ENCODE results near the gene ARHGAP24.
"Not testable (repeated sequence)": the region's sequence is repeated elsewhere in the genome, so short reads cannot be mapped to it uniquely, and the experiment has no call there.

Gene ARHGAP24

DNA sequence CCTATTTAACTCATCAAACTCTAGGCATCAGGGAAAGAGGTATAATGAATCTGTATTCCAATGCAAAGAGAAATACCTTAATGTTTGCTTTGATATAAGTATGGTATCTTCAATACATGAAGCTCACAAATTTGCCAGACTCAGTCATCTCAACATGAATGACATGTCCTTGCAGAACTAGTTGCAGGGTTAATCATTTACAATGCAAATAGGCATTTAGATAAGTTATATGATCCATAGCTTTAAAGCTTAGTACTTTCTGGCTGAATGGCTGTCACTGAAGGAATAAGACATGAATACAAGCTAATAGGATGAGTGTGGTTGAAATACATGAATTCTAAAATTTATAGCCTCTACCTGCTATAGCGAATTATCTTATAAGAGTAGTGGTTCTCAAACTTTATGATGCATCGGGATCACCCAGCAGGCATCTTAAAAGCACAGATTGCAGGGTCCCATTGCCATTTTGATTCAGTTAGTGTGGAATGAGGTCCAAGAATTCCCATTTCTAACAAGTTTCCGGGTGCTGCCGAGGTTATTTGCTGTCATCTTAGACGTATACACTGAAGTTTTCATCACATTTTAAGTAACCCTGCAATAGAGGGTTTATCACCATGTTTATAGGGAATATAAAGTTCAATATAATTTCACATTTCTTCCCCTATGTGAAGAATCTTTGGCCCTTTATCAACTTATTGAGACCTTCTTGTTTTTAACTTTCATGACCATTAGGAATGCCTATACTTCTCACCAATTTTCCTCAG lies 439.2 kb downstream of the ARHGAP24 start:
- no peak for DNase-seq (ENCODE audit: low read depth in 3 of 3)

DNA sequence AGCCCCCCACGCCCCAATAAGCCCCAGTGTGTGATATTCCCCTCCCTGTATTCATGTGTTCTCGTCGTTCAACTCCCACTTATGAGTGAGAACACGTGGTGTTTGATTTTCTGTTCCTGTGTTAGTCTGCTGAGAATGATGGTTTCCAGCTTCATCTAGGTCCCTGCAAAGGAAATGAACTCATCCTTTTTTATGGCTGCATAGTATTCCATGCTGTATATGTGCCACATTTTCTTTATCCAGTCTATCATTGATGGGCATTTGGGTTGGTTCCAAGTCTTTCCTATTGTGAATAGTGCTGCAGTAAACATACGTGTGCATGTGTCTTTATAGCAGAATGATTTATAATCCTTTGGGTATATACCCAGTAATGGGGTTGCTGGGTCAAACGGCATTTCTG lies 440.6 kb downstream of the ARHGAP24 start:
- not testable (repeated sequence) for DNase-seq (ENCODE audit: low read depth in 3 of 3)

DNA sequence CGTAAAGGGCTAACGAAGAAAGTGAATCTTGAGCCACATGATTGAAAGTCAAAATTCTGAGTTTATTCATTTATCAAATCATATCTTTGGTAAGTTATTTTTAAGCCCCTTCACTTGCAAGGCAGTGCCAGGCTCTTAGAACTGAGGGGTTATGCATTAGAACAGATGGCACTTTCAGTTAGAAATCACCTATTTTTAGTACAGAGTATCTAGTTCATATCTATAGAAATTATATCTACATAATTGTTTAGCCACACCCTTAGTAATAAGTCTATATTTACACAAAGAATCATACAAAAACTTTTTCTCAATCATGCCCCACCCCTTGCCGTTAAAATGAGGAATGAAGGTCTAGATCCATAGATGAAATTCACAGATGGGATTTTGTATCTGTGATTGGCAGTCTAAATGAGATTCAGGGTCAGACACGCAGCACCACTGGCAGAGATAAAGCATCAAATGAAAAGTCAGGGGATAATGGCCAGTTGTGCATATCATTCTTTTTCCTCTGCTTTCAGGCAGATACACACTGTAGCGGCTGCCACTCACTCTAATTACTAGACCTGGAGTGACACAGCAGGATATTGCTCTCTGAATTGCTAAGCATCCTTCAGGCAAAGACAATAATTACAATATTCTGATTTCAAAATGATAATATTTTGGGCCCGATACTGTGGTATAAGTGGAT lies 444.4 kb downstream of the ARHGAP24 start:
- no peak for DNase-seq (ENCODE audit: low read depth in 3 of 3)

DNA sequence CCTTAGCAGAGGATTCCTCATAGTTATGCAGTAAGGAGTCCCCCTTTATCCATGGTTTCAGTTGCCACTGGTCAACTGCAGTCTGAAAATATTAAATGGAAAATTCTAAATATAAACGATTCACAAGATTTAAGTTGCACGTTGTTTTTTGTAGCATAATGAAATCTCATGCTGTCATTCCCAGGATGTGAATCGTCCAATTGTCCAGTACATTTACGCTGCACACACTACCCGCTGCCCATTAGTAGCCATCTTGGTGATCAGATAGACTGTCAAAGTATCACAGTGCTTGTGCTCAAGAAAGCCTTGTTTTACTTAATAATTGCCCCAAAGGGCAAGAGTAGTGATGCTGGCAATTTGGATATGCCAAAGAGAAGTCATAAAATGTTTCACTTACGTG lies 450.1 kb downstream of the ARHGAP24 start:
- no peak for DNase-seq (ENCODE audit: low read depth in 3 of 3)

DNA sequence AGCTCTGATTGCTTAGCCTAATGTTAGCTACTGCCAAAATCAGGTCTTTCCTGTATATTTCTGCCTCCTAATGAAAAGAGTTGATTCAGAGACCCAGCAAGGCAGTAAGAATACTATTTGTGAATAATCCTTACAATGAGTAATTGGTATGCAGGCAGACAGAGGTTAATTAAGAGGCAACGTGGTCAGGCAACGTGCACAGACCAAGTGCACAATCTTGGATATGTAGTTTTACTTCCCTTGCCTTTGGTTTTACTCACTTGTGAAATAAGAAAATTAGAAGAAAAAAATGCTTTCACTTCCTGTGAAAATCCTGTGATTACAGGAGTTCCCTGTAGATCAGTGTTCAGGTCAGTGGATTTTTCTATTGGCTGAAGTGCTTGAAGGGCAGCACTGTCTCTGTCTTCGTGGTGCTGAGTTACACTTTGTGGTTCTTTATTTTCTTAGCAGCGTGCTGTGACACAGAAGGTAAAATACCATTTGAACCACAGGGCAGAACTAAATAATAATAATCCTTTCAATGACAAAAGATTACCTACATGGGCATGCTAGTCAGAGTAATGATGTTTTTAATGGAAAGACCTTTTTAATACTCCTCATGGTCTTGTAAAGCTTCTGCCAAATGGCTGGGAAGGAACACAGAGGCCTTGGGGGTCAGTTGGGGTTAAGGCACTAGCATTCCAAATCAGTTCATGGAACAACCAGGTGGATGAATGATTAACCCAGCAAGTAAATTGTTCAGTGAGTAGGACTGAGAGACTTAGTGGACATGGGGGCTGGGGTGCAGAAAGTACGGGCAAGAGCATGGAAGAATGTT lies 454.0 kb downstream of the ARHGAP24 start:
- DNase-seq (ENCODE audit: low read depth in 3 of 3) = no peak

DNA sequence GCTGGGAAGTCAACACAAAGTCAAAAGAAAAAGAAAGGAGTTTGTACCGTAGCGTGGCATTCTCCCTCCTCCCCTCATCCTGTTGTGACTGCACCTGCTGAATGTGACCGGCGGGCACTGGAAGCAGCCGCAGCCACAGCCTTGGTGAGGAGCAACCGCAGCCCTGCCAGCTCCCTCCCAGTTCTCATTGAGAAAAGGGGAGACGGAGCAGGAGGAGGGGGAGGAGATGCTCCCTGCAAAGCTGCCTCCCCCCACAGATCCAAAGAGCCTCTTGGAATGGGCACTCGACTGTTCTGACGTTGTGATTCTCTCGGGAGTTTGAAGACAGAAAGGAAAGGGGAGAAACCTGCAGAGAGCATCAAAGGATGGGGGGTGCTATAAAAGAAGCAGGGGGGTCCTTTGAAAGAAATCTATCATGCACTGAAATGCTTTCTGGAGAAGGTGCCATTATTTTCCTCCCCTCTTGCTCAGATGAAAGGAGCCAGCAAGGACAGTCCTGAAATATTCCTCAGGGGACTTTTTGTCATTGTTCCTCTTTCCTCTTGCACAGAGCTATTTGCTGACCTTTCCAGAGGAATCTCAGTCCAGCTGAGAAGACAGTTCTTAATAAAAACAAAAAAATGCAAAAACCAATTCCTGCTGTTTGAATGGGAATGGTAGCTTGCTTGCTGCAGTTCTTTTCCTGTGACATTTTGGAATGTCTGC lies 455.2 kb downstream of the ARHGAP24 start:
- no peak for DNase-seq (ENCODE audit: low read depth in 3 of 3)

DNA sequence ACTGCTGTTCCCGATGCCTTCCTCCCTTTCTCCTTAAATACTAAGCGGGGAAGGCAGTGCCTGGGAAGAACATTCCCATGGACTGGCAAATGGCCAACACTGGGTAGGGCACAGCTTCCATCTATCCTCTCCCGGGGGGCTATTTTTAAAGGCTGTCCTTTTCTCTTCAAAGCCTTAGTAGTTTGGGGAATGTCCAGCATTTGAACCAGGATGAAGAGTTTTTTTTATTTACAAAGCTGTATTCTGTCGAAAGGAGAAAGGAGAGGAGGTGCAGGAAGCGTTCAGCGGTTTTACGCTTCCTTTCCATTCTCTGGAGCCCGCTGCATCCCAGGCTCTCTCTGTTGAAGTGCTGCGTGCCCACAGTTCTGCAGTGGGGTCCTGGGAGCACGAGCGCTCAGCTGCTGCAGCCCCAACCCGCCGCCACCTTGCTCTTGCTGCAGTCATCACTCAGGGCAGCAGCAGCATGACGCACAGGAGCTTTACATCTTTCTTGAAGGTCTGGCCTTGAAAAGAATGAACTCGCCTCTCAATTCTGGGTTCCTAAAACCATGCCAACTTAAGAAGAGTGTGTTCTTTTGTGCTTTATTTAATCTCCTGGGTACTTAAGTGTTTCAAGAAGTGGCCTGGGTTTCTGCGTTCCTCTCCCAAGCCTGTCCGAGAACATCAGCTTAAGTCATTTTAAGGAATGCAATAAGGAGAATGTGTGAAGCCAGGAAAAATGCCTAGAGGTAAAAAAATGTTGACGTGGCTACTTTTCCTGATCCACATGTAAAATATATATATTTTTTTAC lies 457.7 kb downstream of the ARHGAP24 start:
- no peak for DNase-seq (ENCODE audit: low read depth in 3 of 3)

DNA sequence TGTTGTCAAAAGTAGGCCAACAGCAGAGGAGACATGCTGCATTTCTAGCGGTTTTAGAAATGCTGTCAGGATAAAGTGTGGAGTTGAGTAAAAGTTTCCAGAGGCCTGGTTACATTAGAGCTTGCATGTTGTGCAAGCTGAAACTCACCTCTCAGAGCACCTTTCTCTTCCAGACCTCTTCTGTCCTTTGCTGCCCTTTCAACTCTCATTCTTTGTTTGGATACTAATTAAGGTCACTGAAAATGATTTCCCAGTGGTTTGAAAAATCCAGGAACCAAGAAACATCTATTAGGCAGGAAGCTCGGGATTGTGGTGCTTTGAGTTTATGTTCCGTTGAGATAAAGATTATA lies 458.3 kb downstream of the ARHGAP24 start:
- DNase-seq (ENCODE audit: low read depth in 3 of 3) = no peak

DNA sequence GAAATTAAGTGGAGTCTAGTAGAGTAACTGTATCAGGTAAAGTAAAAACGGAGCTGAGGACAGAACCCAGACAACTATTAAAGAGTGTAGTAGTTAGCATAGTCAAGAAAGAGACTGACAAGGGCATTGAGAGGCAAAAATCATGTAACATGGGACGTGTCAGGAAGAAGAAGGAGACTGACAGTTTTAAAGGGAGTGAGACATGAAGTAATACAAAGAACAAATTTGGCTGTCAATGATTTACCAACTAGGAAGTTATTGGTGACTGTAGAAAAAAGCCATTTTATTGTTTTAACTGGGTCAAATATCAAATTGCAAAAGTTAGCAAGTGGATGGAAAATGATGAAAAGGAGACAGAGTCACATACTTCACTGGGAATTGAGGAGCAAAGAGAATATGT lies 462.6 kb downstream of the ARHGAP24 start:
- DNase-seq (ENCODE audit: low read depth in 3 of 3) = no peak

DNA sequence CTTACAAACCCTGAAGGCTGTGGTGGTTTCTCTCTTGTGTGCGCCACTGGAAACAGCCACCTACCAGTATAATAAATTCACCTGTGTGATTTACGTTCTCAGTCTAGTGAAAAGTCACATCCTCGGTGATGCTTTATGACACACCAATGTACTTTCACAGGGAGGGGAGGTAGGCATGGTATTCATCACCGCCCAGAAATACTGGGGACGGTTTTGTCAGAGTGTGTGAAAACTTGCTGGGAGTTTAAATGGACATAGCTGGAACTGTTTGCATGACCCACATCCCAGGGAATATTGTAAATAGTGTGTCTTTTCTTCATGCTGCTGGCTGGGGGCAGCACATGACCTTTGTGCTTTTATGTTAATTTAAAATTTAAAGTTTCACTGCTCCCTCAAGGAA lies 463.1 kb downstream of the ARHGAP24 start:
- no peak for DNase-seq (ENCODE audit: low read depth in 3 of 3)

DNA sequence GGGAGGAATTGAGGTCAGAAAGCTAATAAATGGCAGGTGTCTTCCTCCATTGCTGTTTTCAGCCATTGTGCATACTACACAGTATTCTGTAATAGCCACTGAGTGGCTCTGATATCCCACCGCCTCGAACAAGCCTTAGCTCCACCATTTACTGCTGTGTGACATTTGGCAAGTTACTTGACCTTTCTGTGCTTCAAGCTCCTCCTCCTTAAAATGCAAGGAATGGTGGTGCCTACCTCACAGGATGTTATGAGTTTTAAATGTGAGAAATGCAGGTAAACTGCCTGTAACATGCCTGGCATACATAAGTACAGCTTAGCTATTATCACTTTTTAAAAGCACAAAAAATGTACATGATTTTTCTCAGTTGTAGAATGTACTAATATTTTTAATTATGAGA lies 464.0 kb downstream of the ARHGAP24 start:
- no peak for DNase-seq (ENCODE audit: low read depth in 3 of 3)

DNA sequence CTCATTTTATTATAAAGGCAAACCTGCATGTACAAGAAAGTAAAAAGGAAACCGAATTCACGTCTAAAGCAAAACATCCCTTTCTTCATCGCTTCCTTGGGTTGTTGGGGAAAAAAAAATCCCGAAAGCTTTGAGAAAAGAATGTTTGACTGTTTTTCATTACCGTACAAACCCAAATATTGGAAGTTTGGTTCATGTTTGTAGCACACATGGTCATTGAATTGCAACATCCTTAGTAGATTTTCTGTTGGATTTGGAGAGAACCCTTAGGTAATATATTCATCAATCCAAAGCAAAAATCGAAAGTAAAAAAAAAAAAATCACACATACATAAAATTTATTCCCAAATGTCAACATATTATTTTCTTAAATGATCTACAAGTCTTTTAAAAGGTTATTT lies 464.6 kb downstream of the ARHGAP24 start:
- DNase-seq (ENCODE audit: low read depth in 3 of 3) = no peak

DNA sequence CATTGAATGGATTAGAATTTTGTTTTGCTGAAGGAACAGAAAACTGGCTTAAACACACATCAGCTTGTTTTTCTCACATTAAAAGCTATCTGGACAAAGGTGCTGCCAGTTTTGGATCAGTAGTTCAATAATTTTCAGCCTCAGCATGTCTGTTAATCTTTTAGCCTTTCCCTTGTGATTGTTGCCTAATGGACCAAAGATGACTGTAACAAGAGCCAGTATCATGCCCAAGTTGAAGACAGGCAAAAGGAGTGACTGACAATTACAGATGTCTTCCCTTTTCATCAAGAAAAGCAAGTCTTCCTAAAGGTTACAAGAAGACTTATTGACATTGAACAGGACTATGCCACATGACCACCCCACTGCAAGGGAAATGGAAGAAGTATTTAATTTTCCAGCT lies 465.2 kb downstream of the ARHGAP24 start:
- no peak for DNase-seq (ENCODE audit: low read depth in 3 of 3)

DNA sequence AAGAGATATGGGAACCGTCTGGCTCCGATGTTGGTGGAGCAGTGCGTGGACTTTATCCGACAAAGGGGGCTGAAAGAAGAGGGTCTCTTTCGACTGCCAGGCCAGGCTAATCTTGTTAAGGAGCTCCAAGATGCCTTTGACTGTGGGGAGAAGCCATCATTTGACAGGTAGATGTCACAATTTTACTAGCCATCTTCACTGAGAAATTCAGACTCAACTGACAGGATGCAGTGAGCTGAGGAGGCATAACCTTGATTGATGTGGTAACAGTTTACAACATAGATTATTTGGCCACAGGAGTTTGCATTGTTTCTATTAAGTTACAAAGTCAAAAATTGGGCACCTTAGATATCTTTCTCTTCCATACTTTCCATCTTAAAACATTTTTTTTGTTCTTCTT lies 467.2 kb downstream of the ARHGAP24 start:
- DNase-seq (ENCODE audit: low read depth in 3 of 3) = no peak

DNA sequence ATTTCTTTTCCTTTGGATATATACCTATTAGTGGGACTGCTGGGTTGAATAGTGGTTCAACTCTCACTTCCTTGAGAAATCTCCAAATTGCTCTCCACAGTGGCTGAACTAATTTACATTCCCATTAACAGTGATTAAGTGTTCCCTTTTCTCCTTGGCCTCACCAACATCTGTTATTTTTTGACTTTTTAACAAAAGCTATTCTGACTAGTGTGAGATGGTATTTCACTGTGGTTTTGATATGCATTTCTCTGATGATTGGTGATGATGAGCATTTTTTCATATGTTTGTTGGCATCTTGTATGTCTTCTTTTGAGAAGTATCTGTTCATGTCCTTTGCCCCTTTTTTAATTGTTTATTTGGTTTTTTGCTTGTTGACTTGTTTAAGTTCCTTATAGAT lies 471.9 kb downstream of the ARHGAP24 start:
- no peak for DNase-seq (ENCODE audit: low read depth in 3 of 3)

DNA sequence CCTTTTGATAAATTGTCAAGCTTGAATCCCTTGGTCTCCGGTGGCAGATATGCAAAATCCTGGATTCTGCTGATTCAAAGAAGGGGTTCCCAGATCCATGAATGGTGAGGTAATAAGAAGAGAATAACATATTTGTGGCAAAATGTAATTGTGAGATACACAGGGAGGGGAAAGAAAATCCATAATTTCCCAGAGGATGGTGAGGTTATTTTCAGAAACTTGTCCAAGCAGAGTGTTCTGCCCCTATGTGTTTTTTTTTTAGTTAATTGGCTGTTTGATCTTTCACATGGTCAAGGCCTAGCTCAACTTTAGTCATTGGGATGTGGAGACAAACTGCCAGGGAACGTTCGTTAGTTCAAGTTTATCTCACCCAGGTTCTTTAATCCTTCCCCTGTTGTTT lies 476.1 kb downstream of the ARHGAP24 start:
- DNase-seq (ENCODE audit: low read depth in 3 of 3) = no peak

DNA sequence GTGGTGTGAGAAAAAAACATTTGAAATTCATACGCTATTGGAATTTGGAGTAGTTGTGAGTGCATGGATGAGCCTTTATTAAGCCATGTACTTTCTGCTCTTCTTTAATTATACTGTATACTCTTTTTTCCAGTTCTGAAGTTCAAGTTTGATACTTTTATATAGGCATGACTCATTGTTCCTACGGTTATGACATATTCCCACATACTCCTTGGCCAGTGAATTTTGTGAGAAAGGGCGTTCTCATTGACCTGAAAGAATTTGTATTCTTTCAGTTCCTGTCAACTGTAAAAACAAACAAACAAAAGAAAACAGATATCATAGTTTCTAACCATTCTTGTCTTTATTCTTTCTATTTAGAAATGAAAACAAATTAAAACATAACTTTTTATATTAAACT lies 477.6 kb downstream of the ARHGAP24 start:
- DNase-seq (ENCODE audit: low read depth in 3 of 3) = no peak

DNA sequence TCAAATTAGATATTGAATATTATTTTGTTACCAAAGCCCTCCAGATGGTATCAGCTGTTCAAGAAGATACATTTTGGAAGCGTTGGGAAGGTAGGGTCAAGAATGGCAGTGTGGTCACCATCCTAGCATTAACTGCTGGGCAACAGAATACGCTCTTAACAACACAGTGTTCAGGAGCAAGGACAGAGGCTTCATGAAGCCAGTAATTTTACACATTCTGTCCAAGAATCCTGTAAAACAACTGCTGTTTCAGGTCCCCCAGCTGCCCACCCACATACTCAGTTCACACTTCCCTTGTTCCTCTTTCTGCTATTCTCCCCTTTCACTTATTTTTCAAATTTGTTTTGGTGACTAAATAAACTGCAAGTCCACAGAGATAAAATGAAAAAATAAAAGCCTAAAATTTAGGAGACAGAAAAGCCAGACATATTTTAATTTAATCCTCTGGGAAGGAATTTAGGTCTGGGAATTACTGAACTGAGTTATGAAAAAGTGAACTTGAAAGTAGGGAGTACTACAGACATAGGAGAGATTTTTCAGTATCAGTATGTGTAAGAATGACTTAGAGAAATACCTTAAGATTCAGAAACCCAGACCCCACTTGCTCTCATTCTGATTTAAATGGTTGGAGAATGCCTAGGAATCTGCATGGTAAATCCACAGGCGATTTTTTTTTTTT lies 478.2 kb downstream of the ARHGAP24 start:
- DNase-seq (ENCODE audit: low read depth in 3 of 3) = no peak

DNA sequence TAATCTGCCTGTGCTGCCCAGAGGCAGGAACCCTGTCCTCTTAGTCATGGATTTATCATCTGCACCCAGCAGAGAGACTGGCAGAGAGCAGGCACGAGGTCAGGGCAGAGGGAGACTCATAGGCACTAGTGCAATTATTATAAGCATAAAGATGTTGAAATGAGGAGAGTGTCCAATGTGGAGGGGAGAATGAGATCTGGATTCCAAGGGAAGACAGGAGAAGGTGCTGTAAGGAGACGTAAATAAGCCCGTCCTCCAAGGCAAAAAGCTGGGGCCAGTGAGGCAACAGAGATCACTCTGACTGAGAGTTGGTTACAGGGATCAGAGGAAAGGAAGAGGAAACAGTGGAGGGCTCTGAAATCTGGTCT lies 478.7 kb downstream of the ARHGAP24 start:
- no peak for DNase-seq (ENCODE audit: low read depth in 3 of 3)

DNA sequence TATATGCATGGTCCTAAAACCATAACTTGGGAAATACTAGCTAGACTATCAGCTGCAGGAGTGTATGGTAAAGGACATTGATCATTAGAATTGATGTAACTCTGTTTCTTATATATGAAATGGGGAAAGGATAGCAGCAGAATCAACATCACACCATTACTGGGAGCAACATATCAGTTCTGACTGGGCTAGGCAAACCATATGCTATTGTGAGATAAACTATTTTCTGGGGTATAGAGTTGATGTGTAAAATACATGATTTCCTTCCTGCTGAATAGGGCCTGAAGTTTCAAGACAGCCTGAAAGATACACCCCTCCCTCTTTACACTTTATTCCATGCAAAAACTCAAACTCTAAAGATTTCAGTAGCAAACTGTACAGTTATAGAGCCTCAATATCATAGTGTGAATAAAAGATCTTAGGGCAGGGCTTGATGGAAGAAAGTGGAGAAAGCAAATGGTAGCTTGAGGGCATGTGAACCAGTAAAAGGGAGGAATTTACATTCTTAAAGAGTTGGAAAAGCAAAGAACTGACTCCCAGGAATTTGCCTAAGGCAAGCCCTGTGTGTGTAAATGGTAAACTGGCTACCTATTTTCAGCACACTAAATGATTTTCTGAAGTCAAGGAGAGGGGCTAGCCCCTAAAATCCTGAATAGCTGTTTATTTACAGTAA lies 480.8 kb downstream of the ARHGAP24 start:
- no peak for DNase-seq (ENCODE audit: low read depth in 3 of 3)

Data from stimulated activated CD4-positive, alpha-beta T cell treated with anti-CD3 and anti-CD28 coated beads, TNF-alpha, amount 100 ng/mL, for 48 hours (primary cell).